GM21423 (cell line): ENCODE results near the gene TIGD3.
A peak's percentile ranks its signal among the peaks of the same experiment; 100 is the strongest.
"Not testable (repeated sequence)": the region's sequence is repeated elsewhere in the genome, so short reads cannot be mapped to it uniquely, and the experiment has no call there.

Experiments
- ATAC-seq: cut with Tn5 transposase; IDR thresholded peaks from one replicate; pipeline ENCODE4 v1.9.1; 2021; ENCODE audit warnings: mild to moderate bottlenecking, moderate library complexity; ENCODE audit not compliant: unreplicated experiment

TIGD3 gene

DNA sequence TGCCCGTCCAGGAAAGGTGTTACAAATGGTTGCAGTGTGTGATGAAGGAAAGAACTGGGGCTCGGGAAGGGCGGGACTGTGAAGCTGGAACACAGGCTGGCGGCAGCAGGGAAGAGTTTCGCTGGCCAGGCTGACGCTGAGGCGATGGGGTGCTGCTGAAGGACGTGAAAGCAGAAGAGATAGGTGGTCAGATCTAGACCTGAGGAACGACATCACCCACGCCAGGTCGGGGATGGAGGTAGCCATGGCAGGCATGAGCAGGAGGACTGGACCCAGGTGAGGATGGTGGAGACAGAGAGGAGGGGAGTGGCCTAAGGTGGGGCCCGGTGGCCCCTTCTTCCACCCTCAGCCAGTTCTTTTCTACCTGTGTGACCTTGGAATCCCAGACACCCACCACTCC, 30.7 kb upstream of the TIGD3 start:
- ATAC-seq, result no peak

DNA sequence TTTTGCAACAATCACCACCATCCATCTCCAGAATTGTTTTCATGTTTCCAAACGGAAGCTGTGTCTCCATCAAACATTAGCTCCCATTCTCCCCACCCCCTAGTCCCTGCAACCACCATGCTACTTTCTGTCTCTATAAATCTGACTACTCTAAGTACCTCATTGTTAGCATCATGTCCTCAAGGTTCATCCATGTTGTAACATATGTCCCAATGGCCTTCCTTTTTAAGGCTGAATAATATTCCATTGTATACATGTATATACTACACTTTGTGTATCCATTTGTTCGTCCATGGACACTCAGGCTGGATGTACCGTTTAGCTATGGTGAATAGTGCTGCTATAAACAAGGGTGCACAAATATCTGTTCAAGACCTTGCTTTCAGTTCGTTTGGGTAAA, 29.1 kb upstream of the TIGD3 start:
- no peak for ATAC-seq

DNA sequence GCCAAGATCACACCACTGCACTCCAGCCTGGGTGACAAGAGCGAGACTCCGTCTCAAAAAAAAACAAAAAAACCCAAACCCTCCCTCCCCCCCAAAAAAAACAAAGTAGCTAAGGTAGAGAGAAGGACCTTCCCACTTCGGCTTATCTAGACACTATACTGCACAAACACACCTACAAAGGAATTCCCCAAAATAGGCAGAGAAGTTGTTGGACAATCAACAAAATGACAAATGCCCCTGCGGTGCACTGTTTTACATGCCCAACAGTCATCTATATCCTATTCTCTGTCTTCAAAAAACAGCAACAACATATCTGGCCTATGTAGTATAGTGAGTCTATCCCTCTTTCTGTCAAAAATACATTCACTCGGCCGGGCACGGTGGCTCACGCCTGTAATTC, 27.5 kb upstream of the TIGD3 start:
- ATAC-seq, result no peak

DNA sequence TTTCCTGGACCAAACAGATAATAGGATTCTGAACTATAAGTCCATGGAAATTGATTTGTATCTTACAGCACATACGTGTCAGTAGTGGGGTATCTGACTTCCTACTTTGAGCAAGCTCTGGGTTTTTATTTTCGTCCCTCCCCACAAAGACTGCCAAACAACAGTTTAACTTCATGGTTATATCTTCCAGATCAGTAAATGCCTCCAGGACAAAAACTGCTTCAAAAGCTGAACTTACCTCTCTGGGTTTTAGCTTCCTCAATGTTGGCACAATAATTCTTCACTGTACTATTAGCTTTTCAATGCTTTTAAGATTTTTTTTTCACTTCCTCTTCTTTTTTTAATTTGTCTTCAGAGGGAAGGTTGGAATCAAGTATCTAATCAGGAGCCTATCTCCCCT, 25.1 kb upstream of the TIGD3 start:
- ATAC-seq, result no peak

DNA sequence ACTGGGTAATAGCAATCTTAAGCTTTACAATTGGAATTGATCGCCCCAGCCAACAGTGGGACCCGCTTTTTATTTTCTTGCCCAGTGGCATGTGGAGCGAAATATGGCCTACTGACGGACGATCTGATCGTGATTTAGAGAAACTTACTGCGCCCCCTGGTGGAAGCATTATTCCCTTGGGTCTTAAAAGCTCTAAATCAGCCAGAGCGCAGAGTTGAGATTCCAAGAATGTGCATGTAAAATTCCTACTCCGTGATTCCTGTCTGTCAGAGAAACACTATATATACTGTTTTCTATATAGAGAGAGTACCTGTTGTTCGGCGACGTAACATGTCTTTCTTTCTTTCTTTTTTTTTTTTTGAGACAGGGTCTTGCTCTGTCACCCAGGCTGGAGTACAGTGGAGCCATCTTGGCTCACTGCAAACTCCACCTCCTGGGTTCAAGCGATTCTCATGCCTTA, 24.6 kb upstream of the TIGD3 start:
- no peak for ATAC-seq

DNA sequence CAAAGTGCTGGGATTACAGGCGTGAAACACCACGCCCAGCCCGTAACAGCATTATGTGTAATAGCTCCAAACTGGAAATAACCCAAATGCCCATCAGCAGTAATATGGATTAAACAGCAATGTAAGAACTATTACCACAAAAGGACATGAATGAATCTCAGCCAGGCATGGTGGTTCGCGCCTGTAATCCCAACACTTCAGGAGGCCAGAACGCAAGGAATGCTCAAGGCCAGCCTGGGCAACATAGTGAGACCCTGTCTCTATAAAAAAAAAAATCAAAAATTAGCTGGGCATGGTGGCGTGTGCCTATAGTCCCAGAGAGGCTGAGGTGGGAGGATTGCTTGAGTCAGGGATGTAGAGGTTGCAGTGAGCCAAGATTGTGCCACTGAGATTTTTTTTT, 24.0 kb upstream of the TIGD3 start:
- ATAC-seq, result no peak

DNA sequence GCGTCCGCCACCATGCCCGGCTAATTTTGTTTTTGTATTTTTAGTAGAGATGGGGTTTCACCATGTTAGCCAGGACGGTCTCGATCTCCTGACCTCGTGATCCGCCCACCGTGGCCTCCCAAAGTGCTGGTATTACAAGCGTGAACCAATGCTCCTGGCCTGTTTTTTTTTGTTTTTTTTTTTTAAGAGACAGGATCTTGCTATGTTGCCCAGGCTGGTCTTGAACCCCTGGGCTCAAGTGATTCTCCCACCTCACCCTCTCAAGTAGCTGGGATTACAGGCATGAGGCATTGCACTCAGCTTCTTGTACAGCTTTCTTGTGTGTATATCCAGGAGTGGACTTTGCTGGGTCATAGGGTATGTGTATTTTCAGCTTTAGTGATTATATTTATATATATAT, 22.0 kb upstream of the TIGD3 start:
- ATAC-seq, result not testable (repeated sequence)

DNA sequence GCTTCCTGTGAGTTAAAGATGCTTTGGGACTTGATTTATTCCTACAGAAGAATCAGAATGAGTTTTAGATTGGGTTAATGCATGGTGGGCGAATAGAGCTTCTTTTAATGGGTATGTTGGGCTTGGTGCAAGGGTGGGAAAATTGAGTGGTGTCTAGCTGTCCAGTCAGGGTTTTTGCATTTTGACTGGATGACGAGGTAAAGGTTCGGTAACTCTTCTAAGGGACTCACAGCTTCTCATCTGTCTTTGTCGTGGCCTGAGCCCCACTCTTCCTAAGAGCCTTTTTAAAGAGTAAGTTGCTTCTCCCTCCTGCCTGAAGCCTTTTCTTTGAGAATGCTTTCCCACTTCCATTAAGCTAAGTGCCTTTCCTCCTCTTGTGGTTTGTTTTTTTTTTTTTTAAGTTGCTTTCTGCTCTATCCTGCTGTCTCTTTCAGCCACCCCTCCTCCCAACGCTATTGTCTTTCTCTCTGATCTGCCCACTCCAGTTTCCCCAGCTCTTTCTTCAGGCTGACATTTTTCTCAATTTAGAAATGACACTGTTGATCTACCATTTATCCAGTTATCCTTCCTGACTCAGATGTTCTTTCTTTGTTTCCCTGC, 19.8 kb upstream of the TIGD3 start:
- no peak for ATAC-seq

DNA sequence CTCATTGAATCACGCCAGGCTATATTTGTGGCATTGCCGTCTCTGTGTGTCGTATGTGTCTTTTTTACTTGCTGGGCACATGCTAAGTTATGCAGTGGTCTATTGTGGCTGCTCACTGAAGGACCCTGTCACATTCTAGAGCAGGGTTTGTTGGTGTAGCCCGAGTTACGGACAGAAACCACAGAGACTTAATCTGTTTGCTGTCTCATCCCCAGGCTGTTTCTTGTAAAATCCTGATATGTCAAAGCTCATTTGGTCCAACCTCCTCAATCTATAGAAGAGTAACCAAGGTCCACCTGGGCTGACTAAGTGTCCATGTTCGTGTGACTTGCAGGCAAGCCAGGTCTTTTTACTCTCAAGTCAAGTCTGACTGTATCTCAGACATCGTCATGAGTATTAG, 15.9 kb upstream of the TIGD3 start:
- ATAC-seq, result no peak

DNA sequence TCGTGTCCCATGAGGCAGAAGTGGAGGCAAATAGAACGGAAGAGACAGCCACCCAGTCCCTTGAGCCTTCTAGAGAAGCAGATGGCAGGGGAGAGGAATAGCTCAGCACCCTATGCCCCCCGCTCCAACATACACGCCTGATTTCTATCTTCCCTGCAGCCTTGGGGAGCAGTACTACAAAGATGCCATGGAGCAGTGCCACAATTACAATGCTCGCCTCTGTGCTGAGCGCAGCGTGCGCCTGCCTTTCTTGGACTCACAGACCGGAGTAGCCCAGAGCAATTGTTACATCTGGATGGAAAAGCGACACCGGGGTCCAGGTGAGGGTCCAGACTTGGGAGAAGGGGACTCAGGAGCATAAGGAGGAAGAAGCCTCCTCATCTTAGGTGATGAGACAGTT, 14.3 kb upstream of the TIGD3 start:
- ATAC-seq, result no peak

DNA sequence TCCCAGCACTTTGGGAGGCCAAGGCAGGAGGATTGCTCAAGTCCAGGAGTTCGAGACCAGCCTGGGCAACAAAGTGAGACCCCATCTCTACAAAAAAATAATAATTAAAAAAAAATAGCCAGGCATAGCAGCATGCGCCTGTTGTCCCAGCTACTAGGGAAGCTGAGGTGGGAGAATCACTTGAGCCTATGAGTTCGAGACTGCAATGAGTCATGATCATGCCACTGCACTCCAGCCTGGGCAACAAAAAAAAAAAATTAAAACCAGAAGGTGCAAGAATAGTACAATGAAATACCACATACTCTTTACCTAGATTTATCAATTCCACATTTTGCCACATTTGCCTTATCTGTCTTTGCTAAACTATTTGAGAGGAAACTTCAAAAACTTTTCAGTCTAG, 12.7 kb upstream of the TIGD3 start:
- no peak for ATAC-seq

DNA sequence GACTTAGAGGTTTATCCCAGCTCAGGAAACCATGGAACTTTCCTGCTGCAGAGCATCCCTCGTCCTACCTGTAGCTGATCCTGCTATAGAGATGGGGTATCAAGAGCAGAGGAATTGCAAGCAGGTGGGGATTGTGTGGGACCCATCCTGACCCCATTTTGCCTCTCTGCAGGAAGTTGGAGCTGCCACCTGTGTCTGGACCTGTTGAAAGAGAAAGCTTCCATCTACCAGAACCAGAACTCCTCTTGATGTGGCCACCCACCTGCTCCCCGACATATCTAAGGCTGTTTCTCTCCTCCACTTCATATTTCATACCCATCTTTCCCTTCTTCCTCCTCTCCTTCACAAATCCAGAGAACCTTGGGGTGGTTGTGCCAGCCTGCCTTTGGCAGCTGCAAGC, 3.0 kb upstream of the TIGD3 start:
- no peak for ATAC-seq

DNA sequence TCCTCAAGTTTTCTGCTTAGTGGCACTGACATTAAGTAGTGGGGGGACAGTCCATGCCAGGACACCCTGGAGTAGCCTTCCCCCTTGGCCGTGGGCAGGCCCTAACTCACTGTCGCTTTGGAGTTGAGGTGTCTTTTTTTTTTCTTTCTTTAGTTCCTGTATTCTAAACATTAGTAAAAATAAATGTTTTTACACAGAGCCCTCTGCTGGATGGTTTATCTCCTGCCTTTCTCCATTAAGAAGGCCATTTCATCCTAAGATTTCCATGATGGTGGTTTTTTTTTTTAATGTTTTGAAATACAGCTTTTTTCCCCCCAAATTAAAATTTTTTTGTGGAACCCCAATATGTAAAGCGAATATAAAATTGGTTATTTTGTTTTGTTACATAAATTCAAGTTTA, 1.8 kb upstream of the TIGD3 start:
- ATAC-seq, result no peak

DNA sequence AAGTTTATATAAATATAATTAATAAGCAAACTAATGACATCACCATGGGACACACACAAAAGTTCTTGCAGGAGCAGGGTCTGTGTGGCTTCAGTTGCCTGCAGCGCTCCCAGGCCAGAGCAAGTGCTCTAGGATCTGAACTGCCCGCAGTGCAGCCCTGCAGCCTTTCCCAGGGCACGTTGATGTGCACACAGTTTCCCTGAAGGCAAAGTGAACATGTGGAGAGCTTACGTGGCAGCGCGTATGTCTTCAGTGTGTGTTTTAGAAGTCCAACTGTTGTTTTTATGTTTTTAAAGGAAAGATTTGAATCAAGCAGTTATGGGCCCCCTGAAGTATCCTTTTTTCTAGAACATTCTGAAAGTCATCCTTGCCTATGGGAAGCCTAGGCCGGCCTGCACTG, 1.2 kb upstream of the TIGD3 start:
- no peak for ATAC-seq

DNA sequence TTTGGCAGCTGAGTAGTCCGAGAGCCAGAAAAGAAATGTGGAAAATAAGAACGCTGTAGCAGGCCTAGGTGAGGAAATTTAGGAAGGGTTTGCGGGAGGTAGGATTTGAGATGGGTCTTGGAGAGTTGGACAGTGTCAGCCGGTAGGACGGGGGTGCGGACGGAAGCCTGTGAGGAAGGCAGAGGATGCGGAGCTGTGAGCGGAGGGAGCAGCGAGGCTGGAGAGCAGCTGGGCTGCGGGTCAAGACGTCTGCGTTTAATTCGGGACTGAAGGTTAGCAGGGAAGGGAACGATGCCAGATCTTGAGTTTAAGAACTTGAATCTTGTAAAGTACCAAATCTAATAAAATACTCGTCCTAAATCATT, 669 bp upstream of the TIGD3 start:
- ATAC-seq, result no peak

DNA sequence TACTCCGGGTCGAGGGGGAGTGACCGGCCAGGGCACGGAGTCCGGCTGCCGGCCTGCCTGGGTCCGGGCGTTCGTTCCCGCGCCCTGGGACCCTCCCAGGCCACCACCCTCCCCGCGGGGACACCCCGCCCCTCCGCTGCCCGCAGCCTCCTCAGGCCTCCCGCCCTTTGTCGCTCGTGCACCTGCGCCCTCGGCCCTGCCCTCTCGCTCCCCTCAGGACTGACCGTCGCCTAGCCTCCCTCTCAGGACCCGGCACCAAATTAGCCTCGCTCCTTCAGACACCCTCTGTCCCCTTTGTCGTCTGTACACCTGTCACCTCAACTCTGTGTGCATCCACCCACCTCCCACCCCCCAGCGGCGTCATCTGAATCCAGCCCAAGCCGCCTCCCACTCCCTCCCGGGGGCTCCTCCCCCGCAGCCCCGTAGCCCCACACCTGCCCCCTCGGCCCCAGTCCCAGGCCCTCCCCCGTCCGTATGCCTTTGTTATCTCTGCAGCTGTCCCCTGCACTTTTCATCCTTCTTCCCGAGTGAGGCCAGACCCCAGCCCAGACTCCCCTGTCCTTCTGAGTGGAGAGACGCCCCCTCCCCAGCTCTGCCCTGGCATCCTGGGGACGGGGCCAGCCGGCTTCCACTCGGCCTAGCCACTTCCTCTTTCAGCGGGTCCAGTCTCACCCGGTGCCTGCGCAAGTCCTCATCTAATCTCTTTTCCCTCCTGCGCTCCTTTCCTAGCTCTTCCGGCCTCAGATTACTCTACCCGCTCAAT, 643 bp downstream of the TIGD3 start:
- ATAC-seq, result peak; percentile 34

DNA sequence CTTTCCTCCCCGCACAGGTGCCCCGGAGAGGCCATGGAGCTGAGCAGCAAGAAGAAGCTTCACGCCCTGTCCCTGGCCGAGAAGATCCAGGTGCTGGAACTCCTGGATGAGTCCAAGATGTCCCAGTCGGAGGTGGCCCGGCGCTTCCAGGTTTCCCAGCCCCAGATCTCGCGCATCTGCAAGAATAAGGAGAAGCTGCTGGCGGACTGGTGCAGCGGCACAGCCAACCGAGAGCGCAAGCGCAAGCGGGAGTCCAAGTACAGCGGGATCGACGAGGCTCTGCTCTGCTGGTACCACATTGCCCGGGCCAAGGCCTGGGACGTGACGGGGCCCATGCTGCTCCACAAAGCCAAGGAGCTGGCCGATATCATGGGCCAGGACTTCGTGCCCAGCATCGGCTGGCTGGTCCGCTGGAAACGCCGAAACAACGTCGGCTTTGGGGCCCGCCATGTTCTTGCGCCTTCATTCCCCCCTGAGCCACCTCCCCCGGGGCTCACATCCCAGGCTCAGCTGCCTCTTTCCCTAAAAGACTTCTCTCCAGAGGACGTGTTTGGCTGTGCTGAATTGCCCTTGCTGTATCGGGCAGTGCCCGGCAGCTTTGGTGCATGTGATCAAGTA, 1.3 kb downstream of the TIGD3 start:
- no peak for ATAC-seq

DNA sequence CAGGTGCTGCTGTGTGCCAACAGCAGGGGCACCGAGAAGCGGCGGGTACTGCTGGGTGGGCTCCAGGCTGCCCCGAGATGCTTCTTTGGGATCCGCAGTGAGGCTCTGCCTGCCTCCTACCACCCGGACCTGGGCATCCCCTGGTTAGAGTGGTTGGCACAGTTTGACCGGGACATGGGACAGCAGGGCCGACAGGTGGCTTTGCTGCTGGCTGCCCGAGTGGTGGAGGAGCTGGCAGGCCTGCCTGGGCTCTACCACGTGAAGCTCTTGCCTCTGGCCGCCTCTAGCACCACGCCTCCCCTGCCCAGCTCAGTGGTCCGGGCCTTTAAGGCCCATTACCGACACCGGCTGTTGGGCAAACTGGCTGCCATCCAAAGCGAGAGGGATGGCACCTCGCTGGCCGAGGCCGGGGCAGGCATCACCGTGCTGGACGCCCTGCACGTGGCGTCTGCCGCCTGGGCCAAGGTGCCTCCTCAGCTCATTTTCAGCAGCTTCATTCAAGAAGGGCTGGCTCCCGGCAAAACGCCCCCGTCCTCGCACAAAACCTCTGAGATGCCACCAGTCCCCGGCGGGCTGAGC, 1.9 kb downstream of the TIGD3 start:
- no peak for ATAC-seq

DNA sequence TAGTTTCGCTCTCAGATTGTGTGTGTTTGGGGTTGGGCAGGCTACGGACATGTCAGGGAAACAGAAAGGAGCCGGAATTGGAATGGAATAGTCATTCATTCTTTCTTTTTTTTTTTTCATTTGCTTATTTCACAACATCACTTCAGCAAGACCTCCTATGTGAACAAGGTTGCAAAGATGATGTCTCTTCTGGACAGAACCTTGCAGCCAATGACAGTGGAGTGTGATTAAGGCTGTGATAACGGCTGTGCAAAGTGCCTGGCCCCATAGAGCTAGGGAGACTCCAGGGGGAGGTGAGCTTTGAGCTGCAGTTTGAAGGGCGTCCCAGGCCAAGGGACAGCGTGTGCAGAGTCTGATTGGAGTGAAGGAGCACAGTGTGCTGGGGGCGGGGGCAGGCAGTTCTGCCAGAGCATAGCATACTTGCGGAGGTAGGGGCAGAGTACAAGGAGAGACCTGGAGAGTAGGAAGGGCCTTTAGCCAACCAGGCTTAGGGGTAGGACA, 3.4 kb downstream of the TIGD3 start:
- no peak for ATAC-seq

DNA sequence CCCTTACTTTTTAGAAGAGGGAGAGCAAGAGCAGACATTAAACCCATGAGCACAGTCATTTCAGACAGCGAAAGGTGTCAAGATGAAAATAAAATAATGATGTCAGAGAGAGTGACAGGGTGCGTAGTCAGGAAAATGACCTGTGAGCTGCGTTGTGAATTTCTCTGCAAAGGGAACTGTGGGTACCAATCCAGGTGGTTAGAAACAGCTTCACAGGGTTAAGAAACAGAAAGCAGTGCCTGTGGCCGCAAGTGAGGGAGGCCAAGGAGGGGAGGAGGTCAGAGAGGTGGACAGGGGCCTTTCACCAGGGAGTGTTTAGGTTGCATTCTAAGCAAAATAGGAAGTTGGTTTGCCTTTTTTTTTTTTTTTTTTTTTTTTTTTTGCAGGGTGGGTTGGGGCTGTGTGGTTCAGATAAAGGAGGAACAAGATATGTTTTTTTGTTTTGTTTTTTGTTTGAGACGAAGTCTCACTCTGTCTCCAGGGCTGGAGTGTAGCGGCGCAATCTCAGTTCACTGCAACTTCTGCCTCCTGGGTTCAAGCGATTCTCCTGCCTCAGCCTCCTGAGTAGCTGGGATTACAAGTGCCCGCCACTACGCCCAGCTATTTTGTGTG, 7.9 kb downstream of the TIGD3 start:
- peak; percentile 79 for ATAC-seq

DNA sequence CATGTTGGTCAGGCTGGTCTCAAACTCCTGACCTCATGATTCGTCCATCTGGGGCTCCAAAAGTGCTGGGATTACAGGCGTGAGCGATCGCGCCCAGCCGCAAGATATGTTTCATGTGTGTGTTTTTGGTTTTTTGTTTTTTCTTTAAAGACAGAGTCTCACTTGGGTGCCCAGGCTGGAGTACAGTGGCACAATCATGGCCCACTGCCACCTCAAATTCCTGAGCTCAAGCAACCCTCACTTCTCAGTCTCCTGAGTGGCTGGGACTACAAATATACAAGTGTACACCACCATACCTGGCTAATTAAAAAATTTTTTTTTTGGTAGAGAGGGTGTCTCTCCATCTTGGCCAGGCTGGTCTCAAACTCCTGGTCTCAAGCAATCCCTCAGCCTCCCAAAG, 8.4 kb downstream of the TIGD3 start:
- no peak for ATAC-seq

DNA sequence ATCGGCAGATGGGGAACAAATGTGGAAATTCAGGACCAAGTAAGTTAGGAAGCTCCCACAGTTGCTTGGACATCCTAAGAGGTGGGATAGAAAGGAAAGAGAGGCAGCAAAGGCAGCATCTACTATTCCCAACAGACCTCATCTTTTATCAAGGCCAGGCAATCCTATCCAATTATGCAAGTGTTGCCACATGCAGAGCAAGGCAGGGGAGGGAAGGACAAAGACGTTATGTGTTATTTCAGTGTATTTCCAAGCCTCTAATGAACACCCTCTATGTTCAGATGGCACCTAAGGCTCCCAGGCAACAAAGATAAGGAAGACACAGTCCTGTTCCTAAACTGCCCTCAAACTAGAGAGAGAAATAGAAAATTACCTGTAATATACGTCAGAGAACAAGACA, 9.2 kb downstream of the TIGD3 start:
- no peak for ATAC-seq
